Left hindlimb (tissue), 1 donor: ENCODE data around the gene C10orf71.
A peak's percentile ranks its signal among the peaks of the same experiment; 100 is the strongest.

Experiments
- DNase-seq: peaks from one replicate; pipeline ENCODE4 v3.0.0-alpha.2; 2018

Gene C10orf71, protein sequence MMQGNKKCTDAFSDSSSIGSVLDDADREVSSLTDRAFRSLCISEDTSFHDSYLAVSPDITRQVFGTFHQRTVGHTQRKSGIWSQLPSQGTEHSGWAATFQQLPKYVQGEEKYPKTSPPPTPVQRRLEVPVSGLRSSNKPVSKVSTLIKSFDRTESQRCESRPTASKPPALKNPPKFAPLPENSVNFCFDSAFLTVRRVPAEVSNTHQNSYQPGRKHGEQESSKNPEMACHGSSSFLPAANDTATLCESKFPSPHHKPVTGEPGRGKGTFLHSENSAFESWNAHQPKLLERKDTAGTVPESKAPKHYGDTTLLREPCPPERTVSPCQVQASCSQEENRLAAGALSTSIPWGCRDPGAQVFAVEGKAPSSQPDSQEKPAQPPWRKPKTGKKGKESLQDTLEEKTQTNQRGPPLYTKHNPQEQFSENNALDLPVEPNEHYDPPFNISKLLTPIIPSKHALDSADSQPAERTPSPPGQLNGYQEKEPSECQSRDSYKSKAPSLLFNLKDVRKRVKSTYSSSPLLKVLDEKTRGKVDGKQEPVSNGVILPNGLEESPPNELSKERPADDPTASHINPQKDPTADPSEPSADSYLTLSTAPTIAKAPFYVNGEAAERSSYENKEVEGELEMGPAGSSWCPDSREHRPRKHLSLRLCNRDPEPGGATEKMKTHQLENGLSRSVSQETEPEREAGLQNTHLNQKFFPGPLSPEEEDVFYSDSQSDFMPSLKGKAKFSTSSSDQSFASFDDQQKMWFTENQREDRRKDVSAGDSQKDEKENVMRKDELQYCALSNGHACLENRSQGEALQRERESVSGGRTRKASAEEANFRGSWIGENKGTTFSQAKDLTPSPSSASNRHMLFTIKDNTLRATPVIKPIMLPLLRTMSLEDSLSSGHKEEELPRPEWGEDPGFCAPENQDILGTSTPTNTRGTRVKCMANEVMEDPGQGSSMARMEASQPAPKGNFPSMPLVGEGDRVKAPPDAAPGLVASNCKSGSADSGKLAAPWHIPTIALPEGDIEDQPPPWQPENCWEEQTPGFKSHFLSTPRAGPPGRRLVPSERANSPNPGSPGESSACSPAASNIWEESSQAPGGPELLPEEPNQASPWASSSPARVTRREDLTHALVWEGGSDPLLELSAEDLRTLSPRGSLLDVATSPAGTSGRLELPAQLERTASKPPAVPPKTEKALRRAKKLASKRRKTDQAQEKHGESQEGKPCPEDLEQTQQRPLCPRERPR (N-terminal part only)

DNA sequence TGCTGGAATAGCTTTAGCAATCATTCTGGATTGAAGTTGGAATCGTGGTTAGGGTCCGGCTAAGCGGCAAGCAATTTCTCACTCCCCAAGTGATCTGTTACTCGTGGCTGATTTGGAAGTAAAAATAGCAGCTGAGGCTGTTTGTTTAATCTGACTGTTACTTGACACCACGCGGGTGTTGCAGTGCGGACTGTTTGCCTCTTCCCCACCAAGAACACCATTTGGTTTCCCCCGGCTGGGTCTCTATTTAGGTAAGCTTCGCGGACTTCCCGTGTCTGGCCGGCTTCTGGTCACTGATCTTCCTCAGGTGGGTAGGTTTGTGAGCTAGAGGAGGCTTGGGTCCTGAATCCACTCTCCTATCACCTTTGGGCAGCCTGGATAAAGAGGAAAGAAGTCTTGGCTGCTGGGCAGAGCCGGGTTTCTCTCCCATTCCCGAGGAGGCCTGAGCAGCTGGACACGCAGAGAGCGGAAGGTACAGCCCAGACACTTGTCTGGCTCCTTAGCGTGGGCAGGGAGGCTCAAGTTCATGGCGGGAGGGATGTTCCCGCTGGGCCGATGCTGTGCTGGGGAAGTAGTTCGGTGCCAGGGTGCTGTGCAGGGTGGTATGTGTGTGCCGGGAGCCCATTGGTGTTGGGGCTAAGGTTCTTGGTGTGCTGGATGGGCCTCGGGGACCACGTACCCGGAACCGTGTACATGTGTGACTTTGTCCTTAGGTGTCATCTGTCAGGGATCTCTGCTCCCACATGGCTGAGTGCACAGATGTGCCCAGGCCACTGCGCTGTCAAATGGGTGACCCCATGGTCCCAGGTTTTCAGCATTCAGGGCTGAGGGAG, at the start of gene C10orf71:
Gene C10orf71 (plus strand): TSS at position 188 of the 833 bp plus-strand sequence. CDS start 23,376 bp downstream, outside the sequence.
- peak; percentile 51 for DNase-seq

DNA sequence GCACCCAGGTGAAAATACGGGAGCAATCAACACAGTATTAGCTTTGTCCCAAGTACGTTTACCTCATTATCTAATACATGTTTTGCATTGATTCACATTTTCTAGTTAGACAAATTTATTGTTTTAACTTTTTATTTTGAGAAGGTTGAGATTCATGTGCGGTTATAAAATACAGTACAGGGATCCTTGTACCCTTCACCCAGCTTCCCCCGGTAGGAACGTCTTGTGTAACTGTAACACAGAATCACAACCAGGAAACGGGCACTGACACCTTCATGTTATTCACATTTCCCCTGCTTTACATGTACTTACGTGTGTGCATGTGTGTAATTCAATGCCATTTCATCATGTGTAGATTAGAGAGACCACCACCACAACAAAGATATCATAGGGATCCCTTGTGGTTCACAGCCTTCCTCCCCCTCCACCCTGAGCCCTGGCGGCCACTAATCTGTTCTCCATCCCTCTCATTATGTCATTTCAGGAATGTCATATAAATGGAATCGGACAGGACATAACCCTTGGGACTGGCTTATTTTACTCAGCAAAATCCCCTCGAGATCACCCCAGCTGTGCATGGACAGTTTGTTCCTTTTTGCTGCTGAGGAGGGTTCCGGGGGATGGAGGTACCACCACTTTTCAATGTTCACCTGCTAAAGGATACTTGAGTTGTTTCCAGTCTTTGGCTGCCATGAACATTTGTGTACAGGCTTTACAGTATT, 46.5 kb upstream of the C10orf71 start:
- no peak for DNase-seq

DNA sequence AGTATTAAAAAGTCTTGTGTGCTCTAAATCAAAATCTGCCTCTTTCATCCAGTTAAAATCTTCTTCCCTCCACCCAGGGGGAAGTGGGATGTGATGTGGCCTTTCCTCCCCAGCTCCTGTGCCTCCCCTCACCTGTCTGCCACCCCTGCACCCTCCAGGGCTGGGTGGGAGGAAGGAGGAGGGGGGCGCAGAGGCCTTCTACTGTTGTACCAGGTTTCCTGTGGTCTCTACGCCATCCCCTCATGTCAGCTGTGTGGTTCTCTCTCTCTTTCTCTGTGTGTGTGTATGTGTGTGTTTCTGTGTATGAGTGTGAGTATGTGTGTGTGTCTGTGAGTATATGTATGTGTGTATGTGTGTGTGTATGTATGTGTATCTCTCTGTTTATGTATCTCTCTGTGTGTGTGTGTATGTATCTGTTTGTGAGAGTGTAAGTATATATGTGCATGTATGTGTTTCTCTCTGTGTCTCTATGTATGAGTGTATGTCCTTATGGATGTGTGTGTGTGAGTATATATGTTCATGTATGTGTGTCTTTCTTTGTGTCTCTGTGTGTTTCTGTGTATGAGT, 45.5 kb upstream of the C10orf71 start:
- DNase-seq = no peak

- no peak for DNase-seq
Observed at GRCh38 chr10:49254150-49254549, 44.8 kb upstream of the C10orf71 start.

DNA sequence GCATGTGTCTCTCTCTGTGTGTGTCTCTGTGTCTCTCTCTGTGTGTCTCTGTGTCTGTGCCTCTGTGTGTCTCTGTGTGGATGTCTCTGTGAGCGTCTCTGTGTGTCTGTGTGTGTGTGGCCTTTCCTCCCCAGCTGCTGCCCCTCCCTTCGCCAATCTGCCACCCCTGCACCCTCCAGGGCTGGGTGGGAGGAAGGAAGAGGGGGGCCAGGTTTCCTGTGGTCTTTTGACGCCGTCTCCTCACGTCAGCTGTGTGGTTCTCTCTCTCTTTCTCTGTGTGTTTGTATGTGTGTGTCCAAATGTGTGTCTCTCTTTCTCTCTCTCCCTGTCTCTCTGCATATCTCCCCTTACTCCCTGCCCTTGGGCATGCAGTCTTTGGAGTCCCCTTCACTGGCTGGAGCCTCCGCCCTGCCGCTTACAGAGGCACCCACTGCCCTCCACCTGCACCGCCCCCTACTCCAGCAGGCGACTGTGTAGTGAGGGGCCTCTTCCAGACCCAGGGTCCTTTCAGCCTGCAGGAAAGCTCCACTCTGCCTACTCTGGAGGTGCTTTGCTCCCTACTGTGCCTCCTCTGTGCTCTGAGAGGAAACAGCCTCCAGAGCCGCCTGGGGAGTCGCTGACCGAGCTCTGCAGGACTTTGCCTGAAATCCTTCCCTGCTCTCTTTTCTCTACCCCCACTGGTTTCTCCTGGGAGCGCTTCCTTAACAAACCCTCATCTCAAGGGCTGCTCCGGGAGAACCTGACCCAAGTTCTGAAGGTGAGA, 44.2 kb upstream of the C10orf71 start:
- DNase-seq = no peak

- DNase-seq = no peak
Observed at GRCh38 chr10:49255883-49256282, 43.1 kb upstream of the C10orf71 start.

DNA sequence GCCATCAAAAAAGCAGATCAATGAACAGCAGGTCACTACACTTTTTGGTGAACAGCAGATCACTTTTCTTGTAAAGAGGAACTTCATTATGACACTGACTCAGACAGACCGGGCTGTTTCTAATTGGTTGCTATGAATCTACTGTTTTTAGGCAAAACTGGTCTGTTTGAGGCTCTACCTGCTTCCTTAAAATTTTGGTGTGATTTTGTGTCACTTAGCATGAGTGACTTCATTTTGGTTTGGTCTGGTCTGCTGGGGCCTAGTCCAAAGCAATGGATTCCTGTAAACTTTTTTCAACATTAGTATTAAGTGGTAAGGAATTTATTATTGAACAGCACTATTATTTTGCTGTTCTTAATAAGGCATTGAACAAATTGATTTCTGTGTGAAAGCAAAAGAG, 41.8 kb upstream of the C10orf71 start:
- DNase-seq = no peak

GRCh38 chr10:49257626-49258349, 41.2 kb upstream of the C10orf71 start:
- DNase-seq = no peak

DNA sequence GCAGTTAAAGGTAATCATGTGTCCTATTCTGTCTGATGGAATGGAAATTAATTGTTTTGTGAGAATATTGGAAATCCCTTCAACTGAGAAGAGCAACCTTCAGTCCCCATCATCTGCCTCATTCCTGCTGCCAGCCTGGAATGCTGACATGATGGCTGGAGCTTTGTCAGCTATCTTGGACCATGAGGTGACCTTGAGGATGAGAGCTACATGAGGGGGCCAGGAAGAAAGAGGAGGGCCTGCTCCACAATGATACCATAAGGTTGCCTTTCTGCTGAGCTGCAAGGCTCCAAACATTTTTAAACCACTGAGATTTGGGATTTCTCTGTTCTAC, 40.7 kb upstream of the C10orf71 start:
- no peak for DNase-seq

DNA sequence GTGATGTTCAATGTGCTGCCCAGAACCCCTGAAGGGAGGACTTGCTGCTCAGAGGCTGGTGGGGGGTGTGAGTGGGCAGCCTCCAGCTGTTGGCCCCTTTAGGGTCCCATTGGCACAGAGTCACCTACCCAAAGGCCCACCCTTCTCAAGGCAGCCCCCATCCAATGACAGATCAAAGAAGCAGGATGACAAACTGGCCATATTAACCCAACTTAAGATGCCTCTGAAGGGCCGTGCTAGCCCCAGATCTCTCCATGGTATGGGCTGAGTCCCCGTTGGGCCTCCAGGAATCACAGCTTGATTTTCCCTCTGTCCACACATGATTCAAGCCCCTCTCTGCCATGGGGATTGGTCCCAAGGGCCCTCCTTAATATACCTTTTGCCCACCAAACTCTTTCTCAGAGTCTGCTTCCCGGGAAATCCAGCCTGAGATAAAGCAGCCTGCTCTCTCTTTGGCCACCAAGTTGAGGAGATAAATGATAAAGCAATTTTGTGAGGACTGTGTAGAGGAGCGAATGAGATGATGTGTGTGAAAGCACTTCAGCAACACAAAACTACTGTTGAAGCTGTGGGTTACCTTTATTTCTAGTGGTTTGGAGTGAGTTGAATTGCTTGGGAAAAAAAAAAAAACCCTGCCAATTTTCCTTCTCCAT, 38.2 kb upstream of the C10orf71 start:
- no peak for DNase-seq

DNA sequence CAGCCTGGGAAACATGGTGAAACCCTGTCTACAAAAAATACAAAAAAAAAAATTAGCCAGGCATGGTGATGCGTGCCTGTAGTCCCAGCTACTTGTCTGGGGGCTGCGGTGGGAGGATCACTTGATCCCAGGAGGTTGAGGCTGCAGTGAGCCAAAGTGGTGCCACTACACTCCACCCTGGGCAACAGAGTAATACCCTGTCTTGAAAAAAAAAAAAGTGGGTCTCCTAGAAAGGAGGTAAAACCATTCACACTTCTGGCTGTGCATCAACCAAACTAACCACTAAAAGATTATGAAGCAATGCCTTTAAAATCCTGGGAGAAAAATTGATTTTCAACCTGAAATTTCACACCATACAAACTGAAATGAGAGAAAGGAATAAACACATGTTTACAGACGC, 35.4 kb upstream of the C10orf71 start:
- no peak for DNase-seq

DNA sequence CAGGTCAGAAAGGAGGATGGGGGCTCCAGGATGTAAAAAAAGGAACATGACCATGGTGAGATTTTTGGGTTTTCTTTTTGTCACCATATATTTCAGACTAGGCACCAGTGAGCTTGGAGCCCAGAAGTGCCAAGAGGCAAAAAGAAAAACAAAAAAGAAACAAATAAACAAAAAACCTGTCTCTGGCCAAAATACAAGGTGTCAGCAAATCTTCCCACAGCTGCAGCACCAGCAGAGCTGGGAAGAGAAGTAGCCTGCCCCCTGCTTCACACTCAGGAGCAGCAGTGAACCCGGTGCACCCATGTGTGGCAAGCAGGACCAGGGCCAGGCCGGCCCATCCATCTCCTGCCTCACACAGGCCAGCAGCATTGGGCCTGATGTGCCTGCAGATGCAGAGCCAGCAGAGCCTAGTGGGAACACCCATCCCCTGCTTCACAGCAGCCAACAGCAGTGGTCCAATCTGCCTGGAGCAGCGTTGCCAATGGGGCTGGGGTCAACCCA, 34.7 kb upstream of the C10orf71 start:
- DNase-seq = no peak

GRCh38 chr10:49265885-49266284, 33.1 kb upstream of the C10orf71 start:
- no peak for DNase-seq

DNA sequence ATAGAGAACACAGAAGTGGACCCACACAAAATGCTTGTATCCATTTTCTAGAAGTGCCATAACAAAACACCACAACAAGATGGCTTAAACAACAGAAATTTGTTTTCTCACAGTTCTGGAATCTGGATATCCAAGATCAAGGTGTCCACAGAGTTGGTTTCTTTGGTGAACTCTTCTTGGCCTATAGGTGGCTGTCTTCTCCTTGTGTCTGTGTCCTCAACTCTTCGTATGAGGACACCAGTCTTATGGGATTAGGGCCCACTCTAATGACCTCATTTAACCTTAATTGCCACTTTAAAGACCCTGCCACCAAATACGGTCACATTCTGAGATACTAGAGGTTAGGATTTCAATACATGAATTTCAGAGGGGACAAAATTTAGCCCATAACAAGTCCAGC, 30.8 kb upstream of the C10orf71 start:
- DNase-seq = no peak

DNA sequence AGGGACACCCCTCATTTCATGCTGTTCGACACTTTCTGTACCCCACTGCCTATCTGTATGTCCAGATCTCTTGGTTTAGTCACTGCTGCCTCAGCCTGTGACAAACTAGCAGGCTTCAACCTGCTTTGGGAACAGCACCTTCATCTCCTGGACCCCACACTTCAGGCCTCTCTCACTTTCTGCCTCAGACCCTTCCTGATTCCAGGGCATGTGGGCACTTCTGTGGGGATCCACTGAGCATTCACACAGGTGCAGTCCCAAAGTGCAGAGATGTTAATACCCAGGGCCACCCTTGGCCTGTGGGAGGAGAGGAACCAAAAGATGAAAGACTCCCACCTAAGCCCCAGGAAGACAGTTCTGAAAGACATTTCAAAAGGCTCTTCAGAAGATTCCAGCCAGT, 29.4 kb upstream of the C10orf71 start:
- DNase-seq = no peak

- DNase-seq = no peak
Observed at GRCh38 chr10:49270565-49270964, 28.4 kb upstream of the C10orf71 start.

GRCh38 chr10:49271346-49271745, 27.6 kb upstream of the C10orf71 start:
- no peak for DNase-seq

GRCh38 chr10:49272251-49273081, 26.5 kb upstream of the C10orf71 start:
- DNase-seq = peak; percentile 61
